ENCODE results near the gene CCDC68.

- TF ChIP-seq CTCF (conservative IDR thresholded peaks at IDR 0.05; ENCODE audit: low read depth, low read length) (no peak), EZH2 (IDR thresholded peaks at IDR 0.05; ENCODE audit: borderline replicate concordance, low read depth, low read length, poor library complexity, severe bottlenecking) (no peak)
Observed at GRCh38 chr18:54949588-54949987, 9.7 kb downstream of the CCDC68 start.

Data from A673 (cell line).